GM10266 (cell line): ENCODE measurements around the gene STAT4.

ENCODE experiments used
- DNase-seq: peaks from one replicate; pipeline ENCODE4 v3.0.0; 2012; ENCODE audit errors: extremely low spot score
- TF ChIP-seq, protein P1 (sequence below): IDR thresholded peaks from 2 replicates; pipeline ENCODE4 v1.5.1; 2012; ENCODE audit warnings: mild to moderate bottlenecking, low read depth; ENCODE audit not compliant: control insufficient read depth, insufficient read depth; ENCODE audit errors: missing control alignments

The STAT4 gene

GRCh38 chr2:191012845-191013681 lies 137.7 kb downstream of the STAT4 start:
- DNase-seq: no peak
- TF ChIP-seq, protein P1, sequence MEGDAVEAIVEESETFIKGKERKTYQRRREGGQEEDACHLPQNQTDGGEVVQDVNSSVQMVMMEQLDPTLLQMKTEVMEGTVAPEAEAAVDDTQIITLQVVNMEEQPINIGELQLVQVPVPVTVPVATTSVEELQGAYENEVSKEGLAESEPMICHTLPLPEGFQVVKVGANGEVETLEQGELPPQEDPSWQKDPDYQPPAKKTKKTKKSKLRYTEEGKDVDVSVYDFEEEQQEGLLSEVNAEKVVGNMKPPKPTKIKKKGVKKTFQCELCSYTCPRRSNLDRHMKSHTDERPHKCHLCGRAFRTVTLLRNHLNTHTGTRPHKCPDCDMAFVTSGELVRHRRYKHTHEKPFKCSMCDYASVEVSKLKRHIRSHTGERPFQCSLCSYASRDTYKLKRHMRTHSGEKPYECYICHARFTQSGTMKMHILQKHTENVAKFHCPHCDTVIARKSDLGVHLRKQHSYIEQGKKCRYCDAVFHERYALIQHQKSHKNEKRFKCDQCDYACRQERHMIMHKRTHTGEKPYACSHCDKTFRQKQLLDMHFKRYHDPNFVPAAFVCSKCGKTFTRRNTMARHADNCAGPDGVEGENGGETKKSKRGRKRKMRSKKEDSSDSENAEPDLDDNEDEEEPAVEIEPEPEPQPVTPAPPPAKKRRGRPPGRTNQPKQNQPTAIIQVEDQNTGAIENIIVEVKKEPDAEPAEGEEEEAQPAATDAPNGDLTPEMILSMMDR: no peak

DNA sequence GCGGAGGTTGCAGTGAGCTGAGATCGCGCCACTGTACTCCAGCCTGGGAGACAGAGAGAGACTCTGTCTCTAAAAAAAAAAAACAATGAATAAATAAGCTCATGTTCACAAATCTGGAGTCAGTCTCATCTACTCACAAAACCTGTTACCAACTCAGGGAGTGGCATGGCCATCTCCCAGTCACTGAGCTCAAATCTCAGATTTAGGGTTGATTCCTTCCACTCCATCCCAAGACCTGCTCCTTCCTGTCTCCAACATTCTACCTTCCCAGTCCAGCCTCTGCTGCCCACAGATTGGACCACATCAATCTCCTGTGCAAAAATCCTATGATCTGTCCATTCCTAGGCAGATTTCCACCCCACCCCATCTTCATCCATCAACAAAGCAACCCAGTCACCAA lies 138.4 kb downstream of the STAT4 start:
- no peak for DNase-seq
- TF ChIP-seq, protein P1: no peak

GRCh38 chr2:191010887-191011885 lies 139.6 kb downstream of the STAT4 start:
- no peak for DNase-seq
- TF ChIP-seq, protein P1: no peak

DNA sequence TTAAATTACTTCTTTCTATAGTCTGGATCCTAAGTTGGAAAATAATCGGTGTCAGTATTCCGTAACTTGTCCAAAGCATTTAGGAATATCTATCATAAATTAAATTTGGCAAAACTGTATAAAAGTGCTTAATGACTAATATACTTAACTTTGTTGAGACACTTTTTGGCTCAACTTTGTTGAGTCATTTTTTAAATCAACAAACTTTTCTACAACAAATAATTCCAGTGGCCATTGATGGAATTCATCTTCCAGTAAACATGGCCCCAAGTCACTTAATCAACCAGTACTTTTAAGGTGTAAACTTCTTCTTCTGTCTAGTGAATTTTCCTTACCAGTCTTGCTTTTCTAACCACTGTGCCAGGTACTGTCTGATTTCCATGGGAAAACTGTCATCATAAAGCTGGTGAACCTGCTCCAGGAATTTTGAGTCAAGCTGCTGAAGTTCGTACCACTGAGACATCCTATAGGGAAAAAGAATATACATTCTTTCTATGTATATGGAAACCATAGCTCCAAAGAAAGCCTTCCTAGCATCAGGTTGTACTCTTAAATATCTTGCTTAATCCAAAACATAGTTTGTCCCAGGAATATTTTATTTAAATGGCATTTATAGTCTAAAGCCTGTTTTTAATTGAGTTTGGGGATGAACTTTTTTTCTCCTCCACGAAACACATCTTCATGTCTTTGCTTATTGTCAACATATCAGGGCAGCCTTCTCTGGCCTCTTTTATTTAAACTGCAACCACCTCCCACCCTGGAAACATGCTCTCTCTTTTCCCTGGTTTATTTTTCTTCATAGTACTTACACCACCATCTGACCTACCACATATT lies 141.0 kb downstream of the STAT4 start:
- no peak for DNase-seq
- TF ChIP-seq, protein P1: no peak

- DNase-seq: no peak
- TF ChIP-seq, protein P1: no peak
Observed at GRCh38 chr2:191008286-191008685, 142.5 kb downstream of the STAT4 start.

GRCh38 chr2:191006997-191007783 lies 143.6 kb downstream of the STAT4 start:
- TF ChIP-seq, protein P1: no peak
- no peak for DNase-seq
